Esophagus squamous epithelium (tissue), 5 donors: ENCODE data around the gene BASP1. TPM values are rescaled to one million over a fixed set of nuclear protein-coding genes. Genes with fewer than 3 reads are reported as not detected.
"Not testable (repeated sequence)": the region's sequence is repeated elsewhere in the genome, so short reads cannot be mapped to it uniquely, and the experiment has no call there.

Experiments
- DNase-seq: peaks from one replicate; lab custom pipeline; 2025; lab: John Stamatoyannopoulos, UW
- H3K27ac ChIP-seq, 4 donors: fragments of 200-600 bp; sonication (generic); one replicate each; pipeline ENCODE4 v1.5.1; 2016 to 2019; ENCODE audit warnings: mild to moderate bottlenecking in 1 of 4
- H3K27me3 ChIP-seq, 4 donors: fragments of 200-600 bp; sonication (generic); 1 replicate in 3 of 4; 2 replicates in 1 of 4; pipeline versions ENCODE4 v1.5.1 to v1.6.0; 2017 to 2021; ENCODE audit warnings: antibody characterized with exemption in 1 of 4
- H3K36me3 ChIP-seq, 3 donors: fragments of 200-600 bp; sonication (generic); one replicate each; pipeline ENCODE4 v1.5.1; 2016 to 2019
- H3K4me1 ChIP-seq, 3 donors: fragments of 200-600 bp; sonication (generic); one replicate each; pipeline ENCODE4 v1.5.1; 2017 to 2019
- H3K4me3 ChIP-seq, 4 donors: fragments of 200-600 bp; sonication (generic); 1 replicate in 3 of 4; 2 replicates in 1 of 4; pipeline ENCODE4 v1.5.1; 2016 to 2019; ENCODE audit warnings: mild to moderate bottlenecking in 2 of 4, moderate library complexity in 1 of 4
- H3K9me3 ChIP-seq, 3 donors: fragments of 200-600 bp; sonication (generic); one replicate each; pipeline ENCODE4 v1.5.1; 2016 to 2019
- POLR2A ChIP-seq, 4 donors: fragments of 450-650 bp; IDR thresholded peaks; one replicate each; pipeline ENCODE4 v1.6.1; 2017; ENCODE audit warnings: antibody characterized with exemption in 4 of 4, mild to moderate bottlenecking in 4 of 4, moderate library complexity in 3 of 4
- WGBS, 2 donors: methylation state at CpG; one replicate each; pipeline ENCODE4 v1.1.5; 2018; 5-methylcytosine and 5-hydroxymethylcytosine counted together
- intact Hi-C: fragments of 100-400 bp; cut with DNase I; formaldehyde crosslinking; loops from one replicate; pipeline ENCODE4 v1.15.0; 2022
- total RNA-seq, 4 donors: library from RNA; depleted of rRNA; stranded (reverse); fragments of >200 nt; gene quantifications; one replicate each; pipeline ENCODE4 v1.1.0, GENCODE V29; 2016
- TF ChIP-seq, protein P1 (sequence below), 6 experiments: fragments of 450-650 bp in 4 of 6; fragments of 200-600 bp in 2 of 6; sonication (generic) in 2 of 6; IDR thresholded peaks; one replicate each; pipeline ENCODE4 v1.5.1; 2016 to 2019; ENCODE audit warnings: antibody characterized with exemption in 6 of 6, mild to moderate bottlenecking in 4 of 6, moderate library complexity in 4 of 6
- donor health status: DM: yes; HTN: yes; CAD: no.

Gene BASP1
- total RNA-seq, 4 donors from 2014 or later, result 5.2 to 16.7 (median 13.6) TPM

GRCh38 chr5:17312358-17312757 is 94.9 kb downstream of the BASP1 start:
- no peaks in the 10 kb centered on the region for H3K9me3 ChIP-seq
- peaks cover 4 to 23% (median 12%) of the 10 kb centered on the region in 3 donors for H3K4me1 ChIP-seq
- TF ChIP-seq POLR2A (IDR thresholded peaks at IDR 0.05), result no peak
- TF ChIP-seq, protein P1, sequence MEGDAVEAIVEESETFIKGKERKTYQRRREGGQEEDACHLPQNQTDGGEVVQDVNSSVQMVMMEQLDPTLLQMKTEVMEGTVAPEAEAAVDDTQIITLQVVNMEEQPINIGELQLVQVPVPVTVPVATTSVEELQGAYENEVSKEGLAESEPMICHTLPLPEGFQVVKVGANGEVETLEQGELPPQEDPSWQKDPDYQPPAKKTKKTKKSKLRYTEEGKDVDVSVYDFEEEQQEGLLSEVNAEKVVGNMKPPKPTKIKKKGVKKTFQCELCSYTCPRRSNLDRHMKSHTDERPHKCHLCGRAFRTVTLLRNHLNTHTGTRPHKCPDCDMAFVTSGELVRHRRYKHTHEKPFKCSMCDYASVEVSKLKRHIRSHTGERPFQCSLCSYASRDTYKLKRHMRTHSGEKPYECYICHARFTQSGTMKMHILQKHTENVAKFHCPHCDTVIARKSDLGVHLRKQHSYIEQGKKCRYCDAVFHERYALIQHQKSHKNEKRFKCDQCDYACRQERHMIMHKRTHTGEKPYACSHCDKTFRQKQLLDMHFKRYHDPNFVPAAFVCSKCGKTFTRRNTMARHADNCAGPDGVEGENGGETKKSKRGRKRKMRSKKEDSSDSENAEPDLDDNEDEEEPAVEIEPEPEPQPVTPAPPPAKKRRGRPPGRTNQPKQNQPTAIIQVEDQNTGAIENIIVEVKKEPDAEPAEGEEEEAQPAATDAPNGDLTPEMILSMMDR (IDR thresholded peaks at IDR 0.05), result no peak
- H3K36me3 ChIP-seq, result no peaks in the 10 kb centered on the region
- H3K27me3 ChIP-seq, result no peaks in the 10 kb centered on the region
- WGBS, 2 donors, result 28 to 37% methylated on average over 4 of the region's 4 CpGs
- H3K4me3 ChIP-seq, result no peak overlapping the region
- DNase-seq, result no peak
- H3K27ac ChIP-seq, result no peak overlapping the region
- intact Hi-C loops, result no loop called here

DNA sequence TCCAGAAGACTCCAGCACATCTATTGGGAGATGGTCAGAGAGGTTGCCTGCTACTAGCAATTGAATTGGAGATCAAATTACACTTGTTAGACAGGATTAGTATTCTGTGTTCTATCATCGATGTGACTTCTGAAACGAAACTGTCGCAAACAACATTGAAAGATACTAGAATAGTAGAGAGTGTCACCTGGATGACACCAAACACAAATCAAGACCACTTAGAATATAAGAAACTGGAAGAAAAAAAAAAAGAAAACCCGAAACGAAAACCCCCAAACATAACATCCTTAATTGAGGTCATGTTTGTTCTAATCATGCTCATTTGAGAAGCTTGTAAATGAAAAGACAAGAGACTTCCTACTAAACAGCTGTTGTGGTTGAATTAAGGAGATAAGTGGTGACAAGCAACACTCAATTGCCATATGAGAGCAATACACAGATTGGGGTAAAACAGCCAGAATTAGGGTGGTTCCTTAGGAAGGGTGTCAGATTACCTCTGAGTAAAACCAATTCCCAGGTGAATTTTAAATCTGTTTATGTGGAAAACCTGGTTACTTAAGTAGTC is 97.6 kb downstream of the BASP1 start:
- WGBS, 2 donors, result 62 to 73% methylated on average over 5 of the region's 5 CpGs
- DNase-seq, result no peak
- Histone ChIP-seq H3K27ac (no peak overlapping the region), H3K4me1 (peaks cover 4 to 40% (median 16%) of the 10 kb centered on the region in 3 donors), H3K4me3 (no peak overlapping the region), H3K27me3 (no peaks in the 10 kb centered on the region), H3K36me3 (no peaks in the 10 kb centered on the region), H3K9me3 (no peaks in the 10 kb centered on the region)
- intact Hi-C loops, result no loop called here
- no peak for TF ChIP-seq POLR2A (IDR thresholded peaks at IDR 0.05)
- TF ChIP-seq, protein P1 (IDR thresholded peaks at IDR 0.05), result no peak

- peaks cover 4 to 40% (median 16%) of the 10 kb centered on the region in 3 donors for H3K4me1 ChIP-seq
- TF ChIP-seq, protein P1 (IDR thresholded peaks at IDR 0.05), result no peak
- TF ChIP-seq POLR2A (IDR thresholded peaks at IDR 0.05), result no peak
- H3K27ac ChIP-seq, result no peak overlapping the region
- H3K27me3 ChIP-seq, result no peaks in the 10 kb centered on the region
- H3K36me3 ChIP-seq, result no peaks in the 10 kb centered on the region
- WGBS, 2 donors, result 65 to 66% methylated on average over 11 of the region's 11 CpGs
- H3K4me3 ChIP-seq, result no peak overlapping the region
- H3K9me3 ChIP-seq, result no peaks in the 10 kb centered on the region
- intact Hi-C loops, result no loop called here
- no peak for DNase-seq
Measured at GRCh38 chr5:17315710-17316221, 98.3 kb downstream of the BASP1 start.

DNA sequence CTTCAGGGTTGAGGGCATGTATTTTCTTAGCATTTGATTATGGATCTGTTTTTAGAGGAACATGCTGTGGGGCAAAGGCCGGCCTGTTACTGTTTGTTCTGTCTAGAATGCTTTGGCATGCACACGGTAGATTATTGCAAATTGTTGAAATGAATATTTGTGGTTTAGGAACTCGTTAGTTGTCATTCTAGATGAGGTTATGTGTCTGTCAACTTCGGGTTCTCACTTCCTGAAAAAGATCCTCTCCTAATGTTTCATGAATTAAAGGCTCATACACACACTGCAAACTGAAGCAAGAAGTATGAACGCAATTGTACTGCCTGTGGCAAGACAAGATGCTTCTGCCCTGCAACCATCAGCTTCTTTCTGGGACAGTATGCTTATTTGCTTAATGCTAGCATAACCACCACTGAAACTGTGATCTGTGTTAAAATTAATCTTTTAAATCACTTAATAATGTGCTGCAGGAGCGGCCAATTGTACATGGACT is 99.6 kb downstream of the BASP1 start:
- no peak overlapping the region for H3K4me3 ChIP-seq
- TF ChIP-seq, protein P1 (IDR thresholded peaks at IDR 0.05), result no peak
- TF ChIP-seq POLR2A (IDR thresholded peaks at IDR 0.05), result no peak
- H3K27me3 ChIP-seq, result no peaks in the 10 kb centered on the region
- H3K9me3 ChIP-seq, result no peaks in the 10 kb centered on the region
- intact Hi-C loops, result no loop called here
- peaks cover 4 to 40% (median 16%) of the 10 kb centered on the region in 3 donors for H3K4me1 ChIP-seq
- H3K36me3 ChIP-seq, result no peaks in the 10 kb centered on the region
- no peak for DNase-seq
- WGBS, 2 donors, result 23 to 26% methylated on average over 6 of the region's 6 CpGs
- peak overlapping the region in 1 of 4 donors; percentile 31 for H3K27ac ChIP-seq

GRCh38 chr5:17317473-17317872 is 100.0 kb downstream of the BASP1 start:
- TF ChIP-seq POLR2A (IDR thresholded peaks at IDR 0.05), result no peak
- TF ChIP-seq, protein P1 (IDR thresholded peaks at IDR 0.05), result no peak
- DNase-seq, result no peak
- Histone ChIP-seq H3K9me3 (no peaks in the 10 kb centered on the region), H3K36me3 (no peaks in the 10 kb centered on the region), H3K27ac (peak overlapping the region in 1 of 4 donors; percentile 14), H3K4me3 (no peak overlapping the region), H3K27me3 (no peaks in the 10 kb centered on the region), H3K4me1 (peaks cover 4 to 40% (median 16%) of the 10 kb centered on the region in 3 donors)
- intact Hi-C loops, result no loop called here
- WGBS, 2 donors, result 48 to 59% methylated on average over 5 of the region's 5 CpGs

GRCh38 chr5:17319095-17319494 is 101.7 kb downstream of the BASP1 start:
- WGBS, 2 donors, result 56 to 64% methylated on average over 3 of the region's 3 CpGs
- H3K9me3 ChIP-seq, intact Hi-C loops, H3K27me3 ChIP-seq, H3K36me3 ChIP-seq, H3K4me3 ChIP-seq, DNase-seq, H3K27ac ChIP-seq: not testable (repeated sequence)
- H3K4me1 ChIP-seq, result peaks cover 4 to 40% (median 16%) of the 10 kb centered on the region in 3 donors
